AG04450 (cell line): Measurements from ENCODE around the gene PPFIBP1. TPM values are rescaled to one million over a fixed set of nuclear protein-coding genes. Genes with fewer than 3 reads are reported as not detected.

Source experiments
- CTCF ChIA-PET: fragments of 300-600, 350-600 bp; formaldehyde crosslinking; extraction: SDS; loops from one replicate; lab custom pipeline; 2022; ENCODE audit warnings: antibody characterized with exemption, inconsistent platforms; lab: Charles Lee
- POLR2A ChIA-PET: fragments of 350-600 bp; formaldehyde crosslinking; extraction: SDS; loops from one replicate; lab custom pipeline; 2021; ENCODE audit warnings: antibody characterized with exemption, inconsistent platforms; lab: Yijun Ruan, JAX
- DNase-seq: peaks from one replicate; pipeline ENCODE4 v3.0.0-alpha.2; 2011; ENCODE audit warnings: low read depth, low spot score
- H3K27ac ChIP-seq: one replicate; pipeline ENCODE4 v1.5.1; 2012; ENCODE audit warnings: low read depth, low read length, control low read depth
- H3K27me3 ChIP-seq: one replicate; pipeline ENCODE4 v1.6.0; 2012; ENCODE audit warnings: low read length; ENCODE audit not compliant: control insufficient read depth, insufficient read depth
- H3K4me3 ChIP-seq: 2 replicates; pipeline ENCODE4 v1.5.1; 2011; ENCODE audit warnings: mild to moderate bottlenecking, low read depth, low read length, control low read depth
- H3K9me3 ChIP-seq: 2 replicates; pipeline ENCODE4 v1.5.1; 2012; ENCODE audit warnings: low read length; ENCODE audit not compliant: control insufficient read depth, insufficient read depth
- CTCF ChIP-seq: IDR thresholded peaks from 2 replicates; pipeline ENCODE4 v1.5.1; 2011; ENCODE audit warnings: low read depth, low read length, control low read depth, inconsistent platforms
- polyA plus RNA-seq: library from polyadenylated mRNA; depleted of rRNA; stranded (reverse); fragments of >200 nt; gene quantifications from 2 replicates; pipeline ENCODE4 v1.2.3, GENCODE V29; 2011

Gene PPFIBP1
- polyA plus RNA-seq, 1 experiment = 58.3 TPM

- ChIA-PET POLR2A (no interaction called here), CTCF (no interaction called here)
- no peak for TF ChIP-seq CTCF
- Histone ChIP-seq H3K27ac (no peak overlapping the region), H3K27me3 (no peaks in the 10 kb centered on the region), H3K4me3 (peak overlapping the region; percentile 99; the same call in 1 of the 2 replicates), H3K9me3 (no peaks in the 10 kb centered on the region; the same call in 1 of the 2 replicates)
- DNase-seq = no peak
Measured at GRCh38 chr12:27711967-27712366, 188.0 kb downstream of the PPFIBP1 start.

- H3K27ac ChIP-seq = no peak overlapping the region
- no peak overlapping the region for H3K4me3 ChIP-seq
- no peak for DNase-seq
- POLR2A ChIA-PET = no interaction called here
- H3K27me3 ChIP-seq = no peaks in the 10 kb centered on the region
- no peaks in the 10 kb centered on the region for H3K9me3 ChIP-seq
- CTCF ChIA-PET = interaction anchor here (1.3 kb wide), 1 partner anchor 10 kb away, joined by 8 read pairs; no protein-coding TSS in a partner anchor
- no peak for TF ChIP-seq CTCF
Measured at GRCh38 chr12:27723212-27723611, 199.2 kb downstream of the PPFIBP1 start.

- ChIA-PET POLR2A (no interaction called here), CTCF (interaction anchor here (1.2 kb wide), 1 partner anchor 91 kb away, joined by 3 read pairs; no protein-coding TSS in a partner anchor)
- DNase-seq = no peak
- H3K27ac ChIP-seq = no peak overlapping the region
- no peaks in the 10 kb centered on the region for H3K9me3 ChIP-seq
- no peaks in the 10 kb centered on the region for H3K27me3 ChIP-seq
- H3K4me3 ChIP-seq = no peak overlapping the region
- TF ChIP-seq CTCF = no peak
Measured at GRCh38 chr12:27730097-27730588, 206.1 kb downstream of the PPFIBP1 start.

DNA sequence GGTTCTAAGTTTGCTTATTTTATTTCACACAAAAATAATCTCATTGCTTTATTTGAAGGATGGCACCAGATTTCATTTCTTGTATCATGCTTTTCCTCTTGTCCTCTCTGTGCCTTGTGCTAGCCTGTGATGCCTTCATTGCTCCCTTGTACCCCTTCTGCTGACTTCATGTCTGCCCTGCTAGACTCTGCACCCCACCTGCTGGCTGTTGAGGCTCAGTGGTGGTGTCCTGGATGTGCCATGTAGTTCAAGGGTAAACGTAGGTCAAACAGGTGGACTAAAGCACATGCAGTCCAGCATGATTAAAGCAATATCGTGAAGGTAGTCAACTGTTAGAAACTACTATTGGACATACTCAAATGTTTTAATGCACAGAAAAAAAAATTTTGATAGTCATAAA, 208.3 kb downstream of the PPFIBP1 start:
- H3K27me3 ChIP-seq = no peaks in the 10 kb centered on the region
- POLR2A ChIA-PET = no interaction called here
- TF ChIP-seq CTCF = peak; percentile 40
- CTCF ChIA-PET = interaction anchor here (0.5 to 7.2 kb wide), 36 partner anchors 9 to 1828 kb away, joined by 3 to 100 read pairs (median 4); partner anchors contain the start of gene CCDC91
- H3K9me3 ChIP-seq = no peaks in the 10 kb centered on the region
- no peak for DNase-seq
- H3K4me3 ChIP-seq = no peak overlapping the region
- H3K27ac ChIP-seq = no peak overlapping the region

DNA sequence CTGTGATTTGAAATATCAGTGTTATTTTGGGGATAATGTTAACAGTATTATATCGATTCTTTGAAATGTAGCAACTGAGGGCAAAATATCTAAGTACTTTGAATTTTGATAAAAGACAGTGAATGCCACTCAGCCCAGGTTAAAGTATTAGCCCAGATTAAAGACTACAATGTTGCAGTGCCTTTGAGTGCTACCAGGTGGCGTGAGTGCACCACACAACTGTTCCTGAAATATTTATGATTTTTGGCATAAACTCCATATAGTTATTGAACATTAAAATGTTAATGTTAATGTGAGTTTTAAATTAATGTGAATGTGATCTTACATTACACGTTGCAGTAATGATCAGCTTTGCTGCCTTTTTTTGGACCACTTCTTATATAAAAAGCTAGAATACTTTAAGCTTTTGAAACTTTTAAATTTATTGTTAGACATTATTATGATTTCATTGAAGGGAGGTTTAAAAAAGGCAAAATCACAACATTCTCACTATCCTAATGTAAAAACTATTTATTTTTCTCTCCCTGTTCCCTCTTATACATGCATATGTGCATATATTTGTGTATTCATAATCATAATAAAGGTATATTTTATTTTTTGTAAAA, 209.1 kb downstream of the PPFIBP1 start:
- DNase-seq = peak; percentile 4
- TF ChIP-seq CTCF = peak; percentile 94
- no peak overlapping the region for H3K4me3 ChIP-seq
- CTCF ChIA-PET = interaction anchor here (0.6 to 7.2 kb wide), 39 partner anchors 8 to 1270 kb away, joined by 3 to 100 read pairs (median 5); no protein-coding TSS in a partner anchor
- H3K9me3 ChIP-seq = no peaks in the 10 kb centered on the region
- POLR2A ChIA-PET = interaction anchor here (0.9 kb wide), 1 partner anchor 47 kb away, joined by 3 read pairs; the partner anchor contains the start of genes KLHL42 and MANSC4
- no peak overlapping the region for H3K27ac ChIP-seq
- H3K27me3 ChIP-seq = no peaks in the 10 kb centered on the region
